Stimulated activated CD8-positive, alpha-beta memory T cell treated with anti-CD3 and anti-CD28 coated beads, Interleukin-2, amount 100 ng/mL, for 1 hour (primary cell): ENCODE data around the gene DCUN1D2.
"Not testable (repeated sequence)": the region's sequence is repeated elsewhere in the genome, so short reads cannot be mapped to it uniquely, and the experiment has no call there.

Experiments
- DNase-seq, 2 donors: peaks; one replicate each; pipeline ENCODE4 v3.0.0-alpha.2; 2020; ENCODE audit warnings: low read depth in 2 of 2

Gene DCUN1D2

GRCh38 chr13:113464476-113464875 is 26.0 kb downstream of the DCUN1D2 start:
- no peak for DNase-seq

DNA sequence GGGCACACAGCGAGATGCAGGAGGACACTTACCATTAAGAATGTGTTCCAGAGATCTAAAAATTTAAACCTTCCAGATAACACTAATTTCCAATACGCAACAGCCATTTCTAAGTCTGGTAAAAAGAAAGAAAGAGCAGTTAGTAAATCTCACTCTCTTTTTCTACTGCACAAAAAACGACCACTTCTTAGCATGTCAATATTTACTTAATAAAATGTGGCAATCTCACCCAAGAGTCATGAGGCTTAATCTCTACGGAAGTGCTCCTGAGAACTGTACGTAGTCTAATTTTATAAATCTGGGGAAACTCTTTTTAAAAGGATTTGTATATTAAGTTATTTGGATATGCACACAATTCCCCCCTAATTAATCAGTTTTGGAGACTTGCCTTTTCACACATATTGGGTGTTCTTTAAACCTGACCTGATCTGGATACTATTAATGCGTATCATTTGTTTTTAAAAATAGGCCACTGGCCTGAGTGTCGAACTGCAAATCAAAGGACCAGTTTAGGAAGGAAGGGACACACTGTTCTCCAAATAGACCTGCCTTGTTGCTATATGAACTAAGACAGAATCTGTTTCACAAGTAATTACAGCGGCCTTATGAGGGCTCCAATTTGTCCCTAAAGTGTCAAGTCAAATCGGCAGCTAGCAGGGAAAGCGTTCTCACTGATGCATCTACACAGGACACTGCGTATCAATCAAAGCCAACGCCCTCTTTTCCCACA is 29.3 kb downstream of the DCUN1D2 start:
- DNase-seq = no peak

- DNase-seq = no peak
Observed at GRCh38 chr13:113460599-113460998, 29.9 kb downstream of the DCUN1D2 start.

- DNase-seq = no peak
Observed at GRCh38 chr13:113460064-113460555, 30.4 kb downstream of the DCUN1D2 start.

GRCh38 chr13:113458253-113459065 is 32.1 kb downstream of the DCUN1D2 start:
- no peak for DNase-seq

- DNase-seq = no peak
Observed at GRCh38 chr13:113457510-113457909, 33.0 kb downstream of the DCUN1D2 start.

GRCh38 chr13:113456116-113456702 is 34.3 kb downstream of the DCUN1D2 start:
- DNase-seq = no peak

DNA sequence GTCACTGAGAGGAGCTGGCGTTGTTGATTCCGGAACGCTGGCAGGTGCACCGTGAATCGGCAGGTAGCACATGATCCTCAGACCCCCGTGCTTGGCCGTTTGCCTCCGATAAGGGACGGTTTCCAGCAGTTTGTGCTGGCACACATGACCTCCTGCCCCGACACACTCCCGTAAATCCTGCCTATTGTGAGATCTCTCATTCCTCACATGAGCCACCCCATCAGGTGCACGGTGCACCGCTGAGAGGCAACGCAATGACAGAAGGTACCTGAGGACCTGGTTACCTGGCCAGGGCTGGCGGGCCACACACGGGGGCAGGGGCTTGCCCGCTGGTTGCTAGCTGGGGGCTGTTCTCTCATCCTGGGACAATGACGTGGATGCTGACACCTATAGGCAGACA is 35.1 kb downstream of the DCUN1D2 start:
- no peak for DNase-seq

GRCh38 chr13:113454936-113455335 is 35.6 kb downstream of the DCUN1D2 start:
- no peak for DNase-seq

GRCh38 chr13:113452942-113453901 is 37.3 kb downstream of the DCUN1D2 start, which contains the start of gene ADPRHL1:
TSS of gene ADPRHL1 (minus strand) at chr13:113453488. CDS start at chr13:113453437, 51 bp downstream.
- no peak for DNase-seq

DNA sequence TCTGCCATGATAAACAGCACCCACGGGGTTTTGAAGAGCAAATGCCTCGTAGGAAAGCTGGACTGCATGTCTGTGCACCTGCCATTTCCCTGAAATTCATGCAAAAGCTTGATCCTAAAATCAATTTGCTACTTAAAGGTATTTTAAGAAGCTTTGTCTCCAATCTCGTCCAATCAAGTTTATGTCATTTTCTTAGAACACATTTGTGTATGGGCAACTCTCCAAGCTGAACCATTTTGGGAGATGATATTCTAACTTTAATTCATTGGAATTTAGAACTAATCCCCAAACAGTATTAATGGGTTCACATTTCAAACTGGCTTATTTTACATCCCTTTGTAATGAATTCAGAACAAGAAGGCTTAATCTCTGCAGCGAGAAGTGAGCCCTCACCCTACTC is 38.0 kb downstream of the DCUN1D2 start:
- no peak for DNase-seq

- DNase-seq = no peak
Observed at GRCh38 chr13:113451951-113452421, 38.5 kb downstream of the DCUN1D2 start.

GRCh38 chr13:113450861-113451620 is 39.5 kb downstream of the DCUN1D2 start:
- DNase-seq = not testable (repeated sequence)

DNA sequence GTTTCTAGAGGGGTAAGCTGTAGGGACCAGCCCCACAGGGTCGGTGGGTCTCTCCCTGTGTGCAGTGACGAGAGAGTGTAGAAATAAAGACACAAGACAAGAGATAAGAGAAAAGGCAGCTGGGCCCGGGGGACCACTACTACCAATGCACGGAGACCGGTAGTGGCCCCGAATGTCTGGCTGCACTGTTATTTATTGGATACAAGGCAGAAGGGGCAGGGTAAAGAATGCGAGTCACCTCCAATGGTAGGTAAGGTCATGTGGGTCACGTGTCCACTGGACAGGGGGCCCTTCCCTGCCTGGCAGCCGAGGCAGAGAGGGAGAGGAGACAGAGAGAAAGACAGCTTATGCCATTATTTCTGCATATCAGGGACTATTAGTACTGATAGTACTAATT is 40.2 kb downstream of the DCUN1D2 start:
- not testable (repeated sequence) for DNase-seq

DNA sequence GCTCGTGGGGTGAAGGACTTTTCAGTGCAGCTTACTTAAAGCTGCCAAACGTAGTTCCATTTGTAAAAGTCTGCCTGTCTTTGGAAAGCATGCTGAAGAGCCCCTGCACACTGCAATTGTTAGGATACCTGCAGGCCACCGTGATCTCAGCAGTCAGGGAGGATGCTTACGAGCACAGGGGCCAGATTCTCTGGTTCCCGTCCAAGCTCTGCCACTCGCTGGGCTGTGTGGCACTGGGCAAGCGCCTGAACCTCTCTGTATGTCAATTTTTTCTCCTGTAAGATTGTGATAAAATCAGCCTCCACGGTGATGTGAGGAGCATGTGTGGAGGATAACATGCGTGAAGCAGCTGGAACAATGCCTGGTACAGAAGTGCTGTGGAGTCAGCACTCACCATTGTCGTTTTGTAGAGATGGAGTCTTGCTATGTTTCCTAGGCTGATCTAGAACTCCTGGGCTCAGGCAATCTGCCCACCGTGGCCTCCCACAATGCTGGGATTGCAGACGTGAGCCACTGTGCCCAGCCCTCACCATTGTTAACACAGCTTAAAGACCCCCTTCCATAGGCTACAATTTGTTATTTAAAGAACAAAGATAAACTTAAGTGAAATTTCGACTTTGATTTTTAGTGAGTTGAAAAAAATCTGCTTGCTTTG is 40.7 kb downstream of the DCUN1D2 start:
- DNase-seq = no peak

DNA sequence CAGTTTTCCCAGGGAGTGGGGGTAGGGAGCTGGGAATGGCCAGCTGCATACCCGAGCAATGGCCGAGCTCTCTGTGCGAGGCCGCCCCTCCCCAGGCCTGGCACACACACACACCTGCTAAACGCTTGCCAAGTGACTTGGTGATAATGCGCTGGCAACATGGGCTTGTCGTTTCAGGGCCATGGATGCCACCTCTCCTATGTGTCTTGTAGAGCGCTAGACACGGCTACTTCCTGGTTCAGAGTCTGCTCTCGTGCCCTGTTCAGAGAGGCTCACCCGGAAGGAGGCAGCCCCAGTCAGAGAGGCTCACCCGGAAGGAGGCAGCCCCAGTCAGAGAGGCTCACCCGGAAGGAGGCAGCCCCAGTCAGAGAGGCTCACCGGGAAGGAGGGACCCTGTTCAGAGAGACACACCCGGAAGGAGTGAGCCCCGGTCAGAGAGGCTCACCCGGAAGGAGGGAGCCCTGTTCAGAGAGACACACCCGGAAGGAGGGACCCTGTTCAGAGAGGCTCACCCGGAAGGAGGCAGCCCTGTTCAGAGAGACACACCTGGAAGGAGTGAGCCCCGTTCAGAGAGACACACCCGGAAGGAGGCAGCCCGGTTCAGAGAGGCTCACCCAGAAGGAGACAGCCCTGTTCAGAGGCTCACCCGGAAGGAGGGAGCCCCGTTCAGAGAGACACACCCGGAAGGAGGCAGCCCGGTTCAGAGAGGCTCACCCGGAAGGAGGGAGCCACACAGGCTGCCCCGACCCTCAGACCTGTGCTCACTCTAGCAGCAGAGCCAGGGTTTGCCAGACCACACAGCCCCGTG is 41.4 kb downstream of the DCUN1D2 start:
- peak; percentile 8 to 10 for DNase-seq

DNA sequence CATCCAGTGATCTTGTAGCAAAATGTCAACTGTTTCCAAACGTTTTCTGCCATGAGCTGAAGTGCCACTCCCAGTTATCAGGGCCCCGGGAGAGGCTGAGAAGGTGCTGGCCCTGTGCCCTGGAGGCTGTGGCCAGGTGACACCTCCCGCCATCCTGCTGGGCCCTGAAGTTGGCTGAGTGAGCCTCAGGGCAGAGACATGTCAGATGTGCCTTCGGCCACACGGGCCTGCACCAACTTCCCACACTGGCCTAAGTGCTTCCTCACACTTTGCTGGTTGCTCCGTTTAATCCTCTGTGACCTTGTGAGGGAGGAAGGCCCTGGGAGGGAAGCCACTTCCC is 42.0 kb downstream of the DCUN1D2 start:
- DNase-seq = no peak

DNA sequence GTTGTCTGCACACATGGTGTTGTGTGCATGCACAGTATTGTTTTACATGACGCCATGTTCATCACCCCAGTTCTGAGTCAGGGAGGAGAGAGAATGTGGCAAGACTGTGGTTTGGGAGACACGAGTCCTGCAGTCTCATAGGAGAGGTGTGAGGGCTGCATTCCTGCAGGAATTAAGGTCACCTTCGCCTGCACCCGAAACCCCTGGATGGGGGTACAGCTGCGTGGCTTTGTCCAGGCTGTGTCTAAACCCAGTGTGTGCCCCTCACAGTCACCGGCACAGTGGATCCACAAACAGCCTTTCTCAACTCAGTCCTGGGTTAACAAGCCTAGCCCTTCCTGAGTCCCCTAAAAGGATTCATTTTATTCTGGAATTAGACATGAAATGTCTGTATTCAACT is 42.9 kb downstream of the DCUN1D2 start:
- DNase-seq = no peak

- no peak for DNase-seq
Observed at GRCh38 chr13:113446488-113446854, 44.0 kb downstream of the DCUN1D2 start.
